Thoracic aorta (tissue), 2 donors: ENCODE measurements around the gene PDGFD. TPM values are rescaled to one million over a fixed set of nuclear protein-coding genes. Genes with fewer than 3 reads are reported as not detected.

ENCODE experiments used
- ATAC-seq: fragments of 150-250 bp; one replicate; pipeline ENCODE4 v1.8.0; 2017; ENCODE audit warnings: low read depth; ENCODE audit not compliant: insufficient number of reproducible peaks, low FRiP score
- DNase-seq: peaks from one replicate; pipeline ENCODE4 v3.0.0-alpha.2; 2020; ENCODE audit warnings: low spot score
- H3K27ac ChIP-seq, 2 donors: fragments of 200-600 bp; sonication (generic); 1 replicate in 1 of 2; 2 replicates in 1 of 2; pipeline ENCODE4 v1.5.1; 2016; ENCODE audit warnings: mild to moderate bottlenecking in 2 of 2, moderate library complexity in 2 of 2
- H3K27me3 ChIP-seq: fragments of 200-600 bp; sonication (generic); replicated peaks from 2 replicates; pipeline ENCODE4 v1.6.0; 2016; ENCODE audit warnings: mild to moderate bottlenecking; ENCODE audit not compliant: insufficient read depth
- H3K36me3 ChIP-seq: fragments of 200-600 bp; sonication (generic); one replicate; pipeline ENCODE4 v1.5.1; 2016
- H3K4me1 ChIP-seq, 2 donors: fragments of 200-600 bp; sonication (generic); 1 replicate in 1 of 2; 2 replicates in 1 of 2; pipeline versions ENCODE4 v1.5.1 to v1.6.0; 2016; ENCODE audit warnings: low read depth in 2 of 2, mild to moderate bottlenecking in 1 of 2; ENCODE audit not compliant: control insufficient read depth in 1 of 2
- H3K4me3 ChIP-seq: fragments of 200-600 bp; sonication (generic); 2 replicates; pipeline ENCODE4 v1.5.1; 2016; ENCODE audit warnings: mild to moderate bottlenecking
- H3K9me3 ChIP-seq: fragments of 200-600 bp; sonication (generic); 2 replicates; pipeline ENCODE4 v1.5.1; 2016
- total RNA-seq, 2 donors: library from RNA; depleted of rRNA; stranded (reverse); fragments of >200 nt; gene quantifications; one replicate each; pipeline versions ENCODE4 v1.1.0 to v1.2.3, GENCODE V29; 2016
- TF ChIP-seq, protein P1 (sequence below): fragments of 200-600 bp; sonication (generic); IDR thresholded peaks from one replicate; pipeline ENCODE4 v1.5.1; 2019; ENCODE audit warnings: antibody characterized with exemption

The PDGFD gene
- total RNA-seq, 2 donors from 2014 or later = 135 to 152 TPM

- H3K4me3 ChIP-seq = no peak overlapping the region
- DNase-seq (no peak), ATAC-seq (no peak)
- no peaks in the 10 kb centered on the region for H3K9me3 ChIP-seq
- H3K4me1 ChIP-seq = no peaks in the 10 kb centered on the region
- no peaks in the 10 kb centered on the region for H3K27me3 ChIP-seq
- no peaks in the 10 kb centered on the region for H3K36me3 ChIP-seq
- TF ChIP-seq, protein P1, sequence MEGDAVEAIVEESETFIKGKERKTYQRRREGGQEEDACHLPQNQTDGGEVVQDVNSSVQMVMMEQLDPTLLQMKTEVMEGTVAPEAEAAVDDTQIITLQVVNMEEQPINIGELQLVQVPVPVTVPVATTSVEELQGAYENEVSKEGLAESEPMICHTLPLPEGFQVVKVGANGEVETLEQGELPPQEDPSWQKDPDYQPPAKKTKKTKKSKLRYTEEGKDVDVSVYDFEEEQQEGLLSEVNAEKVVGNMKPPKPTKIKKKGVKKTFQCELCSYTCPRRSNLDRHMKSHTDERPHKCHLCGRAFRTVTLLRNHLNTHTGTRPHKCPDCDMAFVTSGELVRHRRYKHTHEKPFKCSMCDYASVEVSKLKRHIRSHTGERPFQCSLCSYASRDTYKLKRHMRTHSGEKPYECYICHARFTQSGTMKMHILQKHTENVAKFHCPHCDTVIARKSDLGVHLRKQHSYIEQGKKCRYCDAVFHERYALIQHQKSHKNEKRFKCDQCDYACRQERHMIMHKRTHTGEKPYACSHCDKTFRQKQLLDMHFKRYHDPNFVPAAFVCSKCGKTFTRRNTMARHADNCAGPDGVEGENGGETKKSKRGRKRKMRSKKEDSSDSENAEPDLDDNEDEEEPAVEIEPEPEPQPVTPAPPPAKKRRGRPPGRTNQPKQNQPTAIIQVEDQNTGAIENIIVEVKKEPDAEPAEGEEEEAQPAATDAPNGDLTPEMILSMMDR = no peak
- H3K27ac ChIP-seq = no peak overlapping the region
These were observed 178.9 kb downstream of the PDGFD start for GRCh38 chr11:103985041-103985440.

DNA sequence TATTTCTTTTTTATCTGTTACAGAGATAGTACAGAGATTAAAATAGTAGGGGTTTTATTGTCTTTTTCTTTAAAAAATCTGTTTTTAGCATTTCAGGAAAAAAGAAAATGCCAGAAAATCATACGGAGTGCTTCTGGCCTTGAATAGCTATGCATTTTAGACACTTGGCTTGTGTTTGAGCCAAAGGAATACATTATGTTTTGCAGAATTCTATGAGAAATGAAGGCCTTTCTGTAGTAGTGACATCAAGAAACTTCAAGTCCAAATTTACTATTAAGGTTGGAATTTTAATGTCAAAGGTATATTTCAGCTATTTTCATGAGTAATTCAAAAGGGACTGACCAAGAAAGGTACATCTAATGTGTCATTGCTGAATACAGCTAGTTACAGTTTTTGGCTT is 183.8 kb downstream of the PDGFD start:
- ATAC-seq (no peak), DNase-seq (no peak)
- H3K36me3 ChIP-seq = no peaks in the 10 kb centered on the region
- H3K4me1 ChIP-seq = no peaks in the 10 kb centered on the region
- H3K4me3 ChIP-seq = no peak overlapping the region
- H3K27me3 ChIP-seq = no peaks in the 10 kb centered on the region
- no peaks in the 10 kb centered on the region for H3K9me3 ChIP-seq
- TF ChIP-seq, protein P1 = no peak
- H3K27ac ChIP-seq = no peak overlapping the region

DNA sequence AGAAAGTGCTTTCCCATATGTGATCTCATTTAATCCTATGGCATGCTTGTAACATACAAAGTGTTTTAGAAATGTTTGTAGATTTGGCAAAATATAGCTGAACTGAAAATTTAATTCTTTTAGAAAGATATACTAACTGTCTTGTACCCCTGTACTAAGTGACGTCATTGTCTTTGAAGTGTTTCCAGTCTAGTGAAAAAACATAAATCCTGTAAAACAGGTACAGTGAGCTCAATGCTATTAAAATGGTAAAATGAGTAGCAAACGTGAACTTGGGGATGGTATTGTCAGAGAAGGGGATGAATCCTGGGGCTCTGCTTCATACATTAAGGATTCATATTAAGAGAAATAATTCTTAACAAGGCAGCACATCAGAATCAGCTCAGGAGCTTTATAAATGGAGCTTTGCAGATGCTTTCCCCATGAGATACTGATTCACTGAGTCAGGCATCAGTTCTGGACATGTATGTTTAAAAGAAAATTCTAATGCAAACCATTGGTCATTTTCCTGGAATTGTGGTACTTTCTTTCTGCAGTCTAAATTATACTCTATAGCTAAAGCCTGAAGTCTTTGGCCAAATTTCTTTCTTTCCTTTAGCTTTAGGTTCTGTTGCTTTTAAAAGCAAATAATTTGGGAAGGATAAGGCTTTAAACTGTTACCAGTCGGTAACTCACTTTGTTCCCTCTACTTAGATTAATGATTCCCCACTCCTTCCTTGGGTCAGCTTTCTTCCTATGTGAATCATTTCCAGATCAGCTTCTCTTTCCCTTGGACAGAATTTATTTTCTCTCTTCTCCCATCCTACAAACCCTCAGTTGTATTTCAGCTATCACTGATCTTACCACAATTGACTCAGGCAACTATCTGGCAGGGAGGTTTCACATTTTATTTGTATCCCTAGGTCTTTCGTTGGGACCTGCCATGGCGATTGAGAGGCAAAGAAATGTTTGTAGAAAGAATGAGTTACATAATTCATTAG is 185.0 kb downstream of the PDGFD start:
- TF ChIP-seq, protein P1 = no peak
- Histone ChIP-seq H3K9me3 (no peaks in the 10 kb centered on the region), H3K36me3 (no peaks in the 10 kb centered on the region), H3K4me1 (no peaks in the 10 kb centered on the region), H3K4me3 (no peak overlapping the region), H3K27ac (no peak overlapping the region), H3K27me3 (no peaks in the 10 kb centered on the region)
- no peak for DNase-seq
- ATAC-seq = no peak

- H3K27me3 ChIP-seq = no peaks in the 10 kb centered on the region
- ATAC-seq (no peak), DNase-seq (no peak)
- no peak overlapping the region for H3K27ac ChIP-seq
- H3K9me3 ChIP-seq = no peaks in the 10 kb centered on the region
- H3K36me3 ChIP-seq = no peaks in the 10 kb centered on the region
- TF ChIP-seq, protein P1 = no peak
- H3K4me1 ChIP-seq = no peaks in the 10 kb centered on the region
- H3K4me3 ChIP-seq = no peak overlapping the region
These were observed 191.9 kb downstream of the PDGFD start for GRCh38 chr11:103972013-103972412.

- no peak for ATAC-seq
- H3K4me1 ChIP-seq = no peaks in the 10 kb centered on the region
- DNase-seq = no peak
- no peaks in the 10 kb centered on the region for H3K36me3 ChIP-seq
- no peaks in the 10 kb centered on the region for H3K27me3 ChIP-seq
- TF ChIP-seq, protein P1 = no peak
- H3K27ac ChIP-seq = no peak overlapping the region
- no peaks in the 10 kb centered on the region for H3K9me3 ChIP-seq
- H3K4me3 ChIP-seq = no peak overlapping the region
These were observed 193.2 kb downstream of the PDGFD start for GRCh38 chr11:103970701-103971249.
